OCI-LY3 (cell line): Measurements from ENCODE around the gene XYLT2.

Source experiments
- H2AFZ ChIP-seq: fragments of 200-600, 300-600 bp; shearing (Covaris generic); 2 replicates; pipeline ENCODE4 v1.6.0; 2014; ENCODE audit warnings: antibody characterized with exemption, low read depth, low read length
- H3K27ac ChIP-seq: fragments of 200-600, 300-600 bp; sonication (generic); 2 replicates; pipeline ENCODE4 v1.5.1; 2014; ENCODE audit warnings: mild to moderate bottlenecking, low read length, moderate library complexity, mixed read lengths
- H3K27me3 ChIP-seq: fragments of 200-600, 300-600 bp; sonication (generic); 2 replicates; pipeline ENCODE4 v1.6.1; 2014; ENCODE audit warnings: low read depth, low read length, mixed read lengths
- H3K36me3 ChIP-seq: fragments of 200-600, 300-600 bp; sonication (generic); replicated peaks from 2 replicates; pipeline ENCODE3; 2014; ENCODE audit warnings: low read depth, low read length, mixed read lengths
- H3K4me1 ChIP-seq: fragments of 300-600, 200-600 bp; sonication (generic); 2 replicates; pipeline ENCODE4 v1.6.1; 2014; ENCODE audit warnings: low read length, mixed read lengths
- H3K4me2 ChIP-seq: fragments of 200-600, 300-600 bp; sonication (generic); 2 replicates; pipeline ENCODE4 v1.6.1; 2014; ENCODE audit warnings: low read length, mixed read lengths
- H3K4me3 ChIP-seq: fragments of 300-600, 200-600 bp; sonication (generic); 2 replicates; pipeline ENCODE4 v1.5.1; 2014; ENCODE audit warnings: antibody characterized with exemption, mild to moderate bottlenecking, low read length, moderate library complexity
- H3K79me2 ChIP-seq: fragments of 300-600, 200-600 bp; shearing (Covaris generic); 2 replicates; pipeline ENCODE4 v1.6.1; 2014; ENCODE audit warnings: mild to moderate bottlenecking, low read length, mixed read lengths
- H3K9ac ChIP-seq: fragments of 300-600, 200-600 bp; shearing (Covaris generic); 2 replicates; pipeline ENCODE4 v1.6.0; 2014; ENCODE audit warnings: mild to moderate bottlenecking, low read length, moderate library complexity
- H3K9me3 ChIP-seq: fragments of 200-600, 300-600 bp; shearing (Covaris generic); 2 replicates; pipeline ENCODE4 v1.6.1; 2014; ENCODE audit warnings: low read length, mixed read lengths; ENCODE audit not compliant: insufficient read depth
- H4K20me1 ChIP-seq: fragments of 200-600, 300-600 bp; sonication (generic); 2 replicates; pipeline ENCODE4 v1.6.1; 2016; ENCODE audit warnings: low read length, mixed read lengths; ENCODE audit not compliant: insufficient read depth
- CTCF ChIP-seq: fragments of 200-600, 300-600 bp; sonication (generic); IDR thresholded peaks from 2 replicates; pipeline ENCODE4 v1.5.1; 2014; ENCODE audit warnings: antibody characterized with exemption, low read length, low read depth
- EZH2phosphoT487 ChIP-seq: fragments of 200-600 bp; shearing (Covaris generic); IDR thresholded peaks from 2 replicates; pipeline ENCODE4 v1.6.1; 2018; ENCODE audit warnings: antibody characterized with exemption, mixed run types, low read depth

XYLT2 gene

GRCh38 chr17:50344731-50345365, 1.1 kb upstream of the XYLT2 start:
- peak overlapping the region; percentile 92 for H3K4me2 ChIP-seq
- H4K20me1 ChIP-seq, result peaks cover 15% of the 10 kb centered on the region; the same call in 1 of the 2 replicates
- TF ChIP-seq EZH2phosphoT487 (no peak), CTCF (no peak)
- H3K4me3 ChIP-seq, result peak overlapping the region; percentile 99
- H3K27ac ChIP-seq, result no peak overlapping the region
- H2AFZ ChIP-seq, result no peak overlapping the region
- no peaks in the 10 kb centered on the region for H3K27me3 ChIP-seq
- peaks cover 16% of the 10 kb centered on the region for H3K4me1 ChIP-seq
- peaks cover 25% of the 10 kb centered on the region for H3K79me2 ChIP-seq
- H3K9ac ChIP-seq, result peak overlapping the region; percentile 74; the same call in 1 of the 2 replicates
- no peaks in the 10 kb centered on the region for H3K36me3 ChIP-seq
- no peaks in the 10 kb centered on the region for H3K9me3 ChIP-seq

- no peak for TF ChIP-seq CTCF
- no peak for TF ChIP-seq EZH2phosphoT487
- Histone ChIP-seq H3K36me3 (no peaks in the 10 kb centered on the region), H3K27ac (no peak overlapping the region), H3K9me3 (no peaks in the 10 kb centered on the region), H3K79me2 (peaks cover 25% of the 10 kb centered on the region), H3K4me2 (peak overlapping the region; percentile 98), H4K20me1 (peaks cover 21% of the 10 kb centered on the region; the same call in 1 of the 2 replicates), H3K4me3 (peak overlapping the region; percentile 99), H3K27me3 (no peaks in the 10 kb centered on the region), H3K4me1 (peaks cover 16% of the 10 kb centered on the region), H2AFZ (no peak overlapping the region), H3K9ac (peak overlapping the region; percentile 86)
Measured at GRCh38 chr17:50346313-50347116, 589 bp downstream of the XYLT2 start.

- Histone ChIP-seq H4K20me1 (peaks cover 24% of the 10 kb centered on the region; the same call in 1 of the 2 replicates), H3K27ac (no peak overlapping the region), H2AFZ (no peak overlapping the region), H3K27me3 (no peaks in the 10 kb centered on the region), H3K4me1 (peaks cover 16% of the 10 kb centered on the region), H3K9ac (peak overlapping the region; percentile 86), H3K36me3 (no peaks in the 10 kb centered on the region), H3K4me2 (peak overlapping the region; percentile 98), H3K4me3 (peak overlapping the region; percentile 99), H3K9me3 (no peaks in the 10 kb centered on the region), H3K79me2 (peaks cover 25% of the 10 kb centered on the region)
- TF ChIP-seq CTCF, result no peak
- no peak for TF ChIP-seq EZH2phosphoT487
Measured at GRCh38 chr17:50347117-50347893, 1.4 kb downstream of the XYLT2 start.

- Histone ChIP-seq H3K4me2 (no peak overlapping the region), H3K9ac (no peak overlapping the region)
Measured at GRCh38 chr17:50347894-50348291, 2.0 kb downstream of the XYLT2 start.

More at GRCh38 chr17:50347894-50348291, 2.0 kb downstream of the XYLT2 start:
- H3K4me1 ChIP-seq, result peaks cover 16% of the 10 kb centered on the region
- no peaks in the 10 kb centered on the region for H3K27me3 ChIP-seq
- no peaks in the 10 kb centered on the region for H3K36me3 ChIP-seq
- peaks cover 25% of the 10 kb centered on the region for H3K79me2 ChIP-seq
- no peak overlapping the region for H3K27ac ChIP-seq
- peaks cover 28% of the 10 kb centered on the region; the same call in 1 of the 2 replicates for H4K20me1 ChIP-seq
- H3K9me3 ChIP-seq, result no peaks in the 10 kb centered on the region
- no peak overlapping the region for H3K4me3 ChIP-seq
- H2AFZ ChIP-seq, result no peak overlapping the region
- no peak for TF ChIP-seq EZH2phosphoT487
- TF ChIP-seq CTCF, result no peak
